CD4-positive, CD25-positive, alpha-beta regulatory T cell (primary cell): ENCODE results near the gene CCDC7. TPM values are rescaled to one million over a fixed set of nuclear protein-coding genes. Genes with fewer than 3 reads are reported as not detected.
"Not testable (repeated sequence)": the region's sequence is repeated elsewhere in the genome, so short reads cannot be mapped to it uniquely, and the experiment has no call there.

ENCODE experiments used
- ATAC-seq, 2 donors: fragments of 150-1000 bp; cut with Tn5 transposase; one replicate each; pipeline ENCODE4 v1.10.0; 2021; ENCODE audit warnings: low read depth in 2 of 2, moderate number of reproducible peaks in 2 of 2, moderate library complexity in 1 of 2
- DNase-seq, 3 donors: peaks; one replicate each; pipeline versions ENCODE4 v3.0.0 to v3.0.0-alpha.2; 2012 to 2022; ENCODE audit warnings: mixed read lengths in 1 of 3
- H3K27ac ChIP-seq: one replicate; pipeline ENCODE4 v1.7.0; 2013; ENCODE audit warnings: mild to moderate bottlenecking, low read length; ENCODE audit not compliant: insufficient read depth, poor library complexity, severe bottlenecking
- H3K27me3 ChIP-seq: one replicate; pipeline ENCODE4 v1.7.0; 2013; ENCODE audit warnings: low read length; ENCODE audit not compliant: control insufficient read depth, insufficient read depth
- H3K36me3 ChIP-seq: one replicate; pipeline ENCODE4 v1.7.0; 2013; ENCODE audit warnings: mild to moderate bottlenecking, low read length, moderate library complexity; ENCODE audit not compliant: control insufficient read depth, insufficient read depth
- H3K4me1 ChIP-seq: 2 replicates; pipeline ENCODE4 v1.7.0; 2013; ENCODE audit warnings: mild to moderate bottlenecking, low read length; ENCODE audit not compliant: insufficient read depth, control insufficient read depth, poor library complexity, severe bottlenecking
- H3K4me3 ChIP-seq: one replicate; pipeline ENCODE4 v1.7.0; 2013; ENCODE audit warnings: low read depth, mild to moderate bottlenecking, low read length, moderate library complexity
- H3K9me3 ChIP-seq, 2 experiments: 1 replicate in 1 of 2; 2 replicates in 1 of 2; pipeline ENCODE4 v1.7.0; 2013; ENCODE audit warnings: low read length in 2 of 2, mild to moderate bottlenecking in 1 of 2, moderate library complexity in 1 of 2; ENCODE audit not compliant: control insufficient read depth in 2 of 2
- H3K27ac Mint-ChIP-seq, 3 donors: one replicate each; pipeline ENCODE4 v1.8.0; 2020 to 2022; ENCODE audit warnings: mild to moderate bottlenecking in 3 of 3, mixed read lengths in 3 of 3, moderate library complexity in 2 of 3
- H3K27me3 Mint-ChIP-seq: one replicate; pipeline ENCODE4 v1.8.0; 2022; ENCODE audit warnings: mild to moderate bottlenecking, mixed read lengths
- H3K36me3 Mint-ChIP-seq: one replicate; pipeline ENCODE4 v1.8.0; 2020; ENCODE audit warnings: mixed read lengths
- H3K4me1 Mint-ChIP-seq, 4 donors: one replicate each; pipeline ENCODE4 v1.8.0; 2020 to 2022; ENCODE audit warnings: mixed read lengths in 4 of 4, mild to moderate bottlenecking in 1 of 4
- H3K4me3 Mint-ChIP-seq, 4 donors: one replicate each; pipeline ENCODE4 v1.8.0; 2020 to 2022; ENCODE audit warnings: mild to moderate bottlenecking in 4 of 4, mixed read lengths in 4 of 4, moderate library complexity in 3 of 4
- H3K9me3 Mint-ChIP-seq, 7 donors: one replicate each; pipeline ENCODE4 v1.8.0; 2020 to 2022; ENCODE audit warnings: mixed read lengths in 7 of 7, mild to moderate bottlenecking in 3 of 7, moderate library complexity in 2 of 7
- polyA plus RNA-seq, 4 donors: library from polyadenylated mRNA; unstranded; fragments of 300-500 nt; fragmentation: Illumina TruSeq; gene quantifications; one replicate each; pipeline ENCODE4 v1.2.3, GENCODE V29; 2021
- total RNA-seq: library from RNA; stranded (reverse); gene quantifications from one replicate; pipeline ENCODE4 v1.2.3, GENCODE V29; 2022

Gene CCDC7
- total and polyA plus RNA-seq, 5 donors from 2014 or later = 6.8 to 73.6 (median 29.9) TPM

DNA sequence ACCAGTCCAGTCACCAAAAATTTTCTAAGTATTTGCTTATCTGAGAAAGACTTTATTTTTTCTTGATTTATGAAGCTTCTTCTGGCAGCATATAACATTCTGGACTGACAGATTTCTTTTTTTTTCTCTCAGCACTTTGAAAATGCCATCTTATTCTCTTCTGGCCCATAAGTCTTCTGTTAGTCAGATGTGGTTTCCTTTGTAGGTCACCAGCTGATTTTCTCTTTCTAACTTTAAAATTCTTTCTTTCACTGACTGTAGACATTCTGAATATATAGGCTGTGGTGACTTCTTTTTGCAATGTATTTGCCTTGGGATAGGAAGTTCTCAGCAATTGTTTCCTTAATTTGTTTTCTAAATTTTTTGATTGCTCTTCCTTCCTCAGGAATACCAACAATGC is 172.5 kb downstream of the CCDC7 start:
- Mint-ChIP-seq H3K4me1 (peaks cover 0 to 16% (median 4%) of the 10 kb centered on the region in 4 donors), H3K4me3 (no peak overlapping the region), H3K27me3 (no peaks in the 10 kb centered on the region), H3K27ac (no peak overlapping the region), H3K9me3 (peaks cover 7 to 35% (median 16%) of the 10 kb centered on the region in 7 donors), H3K36me3 (peaks cover 55% of the 10 kb centered on the region)
- peaks cover 3% of the 10 kb centered on the region for H3K36me3 ChIP-seq
- H3K27me3 ChIP-seq = no peaks in the 10 kb centered on the region
- H3K4me3 ChIP-seq = no peak overlapping the region
- no peak overlapping the region for H3K27ac ChIP-seq
- ATAC-seq (no peak), DNase-seq (no peak)
- H3K9me3 ChIP-seq = peaks cover 0 to 6% of the 10 kb centered on the region in 2 experiments
- H3K4me1 ChIP-seq = no peaks in the 10 kb centered on the region

DNA sequence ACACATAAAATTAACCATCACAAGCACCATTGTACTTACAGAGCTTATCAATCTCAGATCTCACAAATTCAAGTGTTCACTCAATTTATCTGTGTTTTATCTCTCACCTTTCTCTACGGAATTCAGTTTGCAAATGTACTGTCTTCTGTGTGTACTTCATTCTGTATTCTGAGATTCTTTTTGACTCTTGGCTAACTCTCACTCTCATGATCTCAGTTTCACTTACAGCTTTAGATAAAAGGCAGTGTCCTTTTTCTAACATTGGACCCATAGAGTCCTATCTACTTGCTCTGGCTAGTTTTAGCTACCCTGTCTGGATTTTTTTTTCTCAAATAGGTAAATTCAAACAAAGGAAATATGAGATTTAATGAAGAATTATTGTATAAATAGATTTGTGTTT is 176.0 kb downstream of the CCDC7 start:
- DNase-seq (no peak), ATAC-seq (no peak)
- H3K36me3 Mint-ChIP-seq = peaks cover 53% of the 10 kb centered on the region
- no peaks in the 10 kb centered on the region for H3K27me3 Mint-ChIP-seq
- peaks cover 3% of the 10 kb centered on the region for H3K36me3 ChIP-seq
- no peaks in the 10 kb centered on the region for H3K4me1 ChIP-seq
- peaks cover 3 to 9% (median 5%) of the 10 kb centered on the region in 7 donors for H3K9me3 Mint-ChIP-seq
- peak overlapping the region in 1 of 3 donors; percentile 21 for H3K27ac Mint-ChIP-seq
- peaks cover 0 to 6% of the 10 kb centered on the region in 2 experiments for H3K9me3 ChIP-seq
- peaks cover 0 to 10% (median 3%) of the 10 kb centered on the region in 4 donors for H3K4me1 Mint-ChIP-seq
- H3K27me3 ChIP-seq = no peaks in the 10 kb centered on the region
- no peak overlapping the region for H3K27ac ChIP-seq
- no peak overlapping the region for H3K4me3 Mint-ChIP-seq
- no peak overlapping the region for H3K4me3 ChIP-seq

DNA sequence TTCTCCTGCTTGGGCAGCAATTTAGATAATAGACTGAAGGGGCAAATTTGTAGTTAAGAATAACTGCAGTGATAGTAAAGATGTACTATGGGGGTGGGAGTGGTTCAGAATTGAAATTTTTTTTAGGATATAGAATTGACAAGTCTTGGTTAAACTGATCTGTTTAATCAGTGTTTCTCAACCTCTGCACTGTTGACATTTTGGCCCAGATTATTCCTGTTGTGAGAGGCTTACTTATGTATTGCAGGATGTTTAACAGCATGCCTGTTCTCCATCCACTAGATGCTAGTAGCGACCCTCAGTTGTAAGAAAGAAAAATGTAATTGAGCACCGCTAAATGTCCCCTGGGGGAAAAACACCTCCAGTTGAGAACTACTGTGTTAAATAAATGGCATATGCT is 176.5 kb downstream of the CCDC7 start:
- Mint-ChIP-seq H3K4me1 (peaks cover 0 to 12% (median 3%) of the 10 kb centered on the region in 4 donors), H3K36me3 (peaks cover 56% of the 10 kb centered on the region), H3K27ac (no peak overlapping the region), H3K27me3 (no peaks in the 10 kb centered on the region), H3K4me3 (no peak overlapping the region), H3K9me3 (peaks cover 3 to 11% (median 5%) of the 10 kb centered on the region in 7 donors)
- Histone ChIP-seq H3K36me3 (peaks cover 3% of the 10 kb centered on the region), H3K4me1 (no peaks in the 10 kb centered on the region), H3K27ac (no peak overlapping the region), H3K27me3 (no peaks in the 10 kb centered on the region), H3K9me3 (peaks cover 0 to 6% of the 10 kb centered on the region in 2 experiments), H3K4me3 (no peak overlapping the region)
- ATAC-seq (no peak), DNase-seq (no peak)

DNA sequence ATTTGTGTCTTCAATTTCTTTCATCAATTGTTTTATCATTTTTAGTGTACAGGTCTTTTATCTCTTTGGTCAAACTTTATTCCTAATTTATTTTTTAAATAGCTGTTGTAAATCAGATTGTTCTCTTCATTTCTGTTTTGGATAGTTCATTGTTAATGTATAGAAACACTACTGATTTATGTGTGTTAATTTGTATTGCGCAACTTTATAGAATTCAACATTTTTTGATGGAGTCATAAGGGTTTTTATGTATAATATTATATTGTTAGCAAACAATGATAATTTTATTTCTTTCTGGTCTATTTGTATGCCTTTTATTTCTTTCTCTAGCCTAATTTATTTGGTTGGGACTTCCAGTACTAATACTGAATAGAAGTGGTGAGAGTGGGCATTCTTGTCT is 181.2 kb downstream of the CCDC7 start:
- ATAC-seq (no peak), DNase-seq (no peak)
- Histone ChIP-seq H3K27ac (no peak overlapping the region), H3K4me3 (no peak overlapping the region), H3K4me1 (no peaks in the 10 kb centered on the region), H3K9me3 (no peaks in the 10 kb centered on the region), H3K36me3 (no peaks in the 10 kb centered on the region), H3K27me3 (no peaks in the 10 kb centered on the region)
- Mint-ChIP-seq H3K36me3 (peaks cover 37% of the 10 kb centered on the region), H3K4me1 (peaks cover 0 to 16% (median 2%) of the 10 kb centered on the region in 4 donors), H3K9me3 (peaks cover 0 to 12% (median 1%) of the 10 kb centered on the region in 7 donors), H3K27me3 (no peaks in the 10 kb centered on the region), H3K27ac (no peak overlapping the region), H3K4me3 (no peak overlapping the region)

DNA sequence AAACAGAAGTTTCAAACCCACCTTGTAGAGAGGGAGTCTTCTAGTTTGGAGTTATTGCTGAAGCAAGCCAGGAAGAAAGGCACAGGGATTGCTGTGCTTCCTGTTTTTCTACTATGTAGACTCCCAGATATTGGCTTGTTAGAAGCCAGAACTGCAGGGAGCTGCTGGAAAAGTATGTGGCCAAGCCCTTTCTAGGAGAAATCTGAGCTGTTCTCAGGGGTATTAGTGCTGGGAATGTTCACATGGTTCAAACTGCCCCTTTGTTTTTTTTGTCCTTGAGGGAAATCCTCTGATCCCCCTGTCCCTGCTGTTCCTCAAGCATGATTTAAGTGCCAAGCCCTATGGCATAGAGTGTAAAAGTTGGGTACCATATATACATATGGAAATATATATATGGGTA is 184.0 kb downstream of the CCDC7 start:
- Histone ChIP-seq H3K9me3 (no peaks in the 10 kb centered on the region), H3K4me1 (no peaks in the 10 kb centered on the region), H3K27ac (no peak overlapping the region), H3K36me3 (peaks cover 2% of the 10 kb centered on the region), H3K4me3 (no peak overlapping the region), H3K27me3 (no peaks in the 10 kb centered on the region)
- ATAC-seq (no peak), DNase-seq (no peak)
- H3K27me3 Mint-ChIP-seq = no peaks in the 10 kb centered on the region
- H3K9me3 Mint-ChIP-seq = peaks cover 0 to 6% (median 0%) of the 10 kb centered on the region in 7 donors
- H3K4me3 Mint-ChIP-seq = no peak overlapping the region
- peaks cover 24% of the 10 kb centered on the region for H3K36me3 Mint-ChIP-seq
- peaks cover 0 to 11% (median 3%) of the 10 kb centered on the region in 4 donors for H3K4me1 Mint-ChIP-seq
- no peak overlapping the region for H3K27ac Mint-ChIP-seq

DNA sequence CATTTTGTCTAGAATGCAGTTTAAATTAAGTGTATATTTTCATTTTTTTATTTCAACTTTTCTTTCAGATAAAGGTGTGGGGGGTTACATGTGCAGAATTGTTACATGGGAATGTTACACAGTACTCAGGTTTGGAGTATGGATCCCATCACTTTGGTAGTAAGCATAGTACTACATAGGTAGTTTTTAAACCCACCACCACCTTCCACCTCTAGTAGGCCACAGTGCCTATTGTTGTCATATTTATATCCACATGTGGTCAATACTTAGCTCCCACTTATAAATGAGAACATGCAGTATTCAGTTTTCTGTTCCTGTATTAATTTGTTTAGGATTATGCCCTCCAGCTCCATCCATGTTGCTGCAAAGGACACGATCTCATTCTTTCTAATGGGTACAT is 200.6 kb downstream of the CCDC7 start:
- H3K4me1 ChIP-seq = peaks cover 4% of the 10 kb centered on the region
- H3K27ac ChIP-seq = no peak overlapping the region
- DNase-seq (no peak), ATAC-seq (no peak)
- Mint-ChIP-seq H3K4me1 (peaks cover 11 to 16% (median 13%) of the 10 kb centered on the region in 4 donors), H3K27me3 (no peaks in the 10 kb centered on the region), H3K9me3 (peaks cover 6 to 15% (median 10%) of the 10 kb centered on the region in 7 donors), H3K36me3 (peaks cover 51% of the 10 kb centered on the region), H3K27ac (no peak overlapping the region), H3K4me3 (no peak overlapping the region)
- H3K9me3 ChIP-seq = peaks cover 6 to 12% of the 10 kb centered on the region in 2 experiments
- H3K27me3 ChIP-seq = no peaks in the 10 kb centered on the region
- no peak overlapping the region for H3K4me3 ChIP-seq
- peaks cover 2% of the 10 kb centered on the region for H3K36me3 ChIP-seq

DNA sequence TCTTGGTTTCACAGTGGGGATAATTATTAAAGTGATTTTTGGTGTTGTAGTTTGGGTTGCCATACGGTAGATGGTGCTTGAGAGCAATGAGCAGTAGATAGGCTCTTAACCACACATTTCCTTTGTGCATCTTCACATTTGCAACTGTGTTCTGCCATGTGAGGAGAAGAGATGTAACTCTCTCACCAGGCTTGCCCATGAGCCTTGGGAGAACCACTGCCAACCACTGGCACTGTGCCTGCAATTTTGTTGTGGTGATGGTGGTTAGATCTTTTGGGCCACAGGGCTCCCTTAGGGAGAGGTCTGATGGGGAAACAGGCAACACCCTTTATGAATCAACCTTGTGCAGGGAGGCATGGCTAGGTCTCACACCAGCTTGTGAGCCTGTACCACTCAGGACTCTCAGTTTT is 204.3 kb downstream of the CCDC7 start:
- Histone ChIP-seq H3K27me3 (no peaks in the 10 kb centered on the region), H3K4me3 (no peak overlapping the region), H3K9me3 (peaks cover 28 to 36% of the 10 kb centered on the region in 2 experiments), H3K36me3 (peaks cover 7% of the 10 kb centered on the region), H3K4me1 (peaks cover 4% of the 10 kb centered on the region), H3K27ac (no peak overlapping the region)
- Mint-ChIP-seq H3K4me3 (no peak overlapping the region), H3K27ac (peak overlapping the region in 1 of 3 donors; percentile 22), H3K9me3 (peaks cover 4 to 31% (median 17%) of the 10 kb centered on the region in 7 donors), H3K27me3 (no peaks in the 10 kb centered on the region), H3K36me3 (peaks cover 59% of the 10 kb centered on the region), H3K4me1 (peaks cover 9 to 23% (median 17%) of the 10 kb centered on the region in 4 donors)
- DNase-seq (peak in 1 of 3 donors; percentile 17), ATAC-seq (peak in 1 of 2 donors; percentile 40)

DNA sequence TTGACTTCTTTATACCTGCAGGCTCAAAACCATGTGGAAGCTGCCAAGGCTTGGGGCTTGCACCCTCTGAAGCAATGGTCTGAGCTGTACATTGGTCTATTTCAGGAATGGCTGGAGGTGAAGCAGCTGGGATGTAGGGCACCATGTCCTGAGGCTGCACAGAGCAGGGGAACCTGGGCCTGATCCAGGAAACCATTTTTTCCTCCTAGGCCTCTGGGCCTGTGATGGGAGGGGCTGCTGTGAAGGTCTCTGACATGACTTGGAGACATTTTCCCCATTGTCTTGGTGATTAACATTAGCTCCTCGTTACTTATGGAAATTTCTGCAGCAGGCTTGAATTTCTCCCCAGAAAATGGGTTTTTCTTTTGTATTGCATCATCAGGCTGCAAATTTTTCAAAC is 211.5 kb downstream of the CCDC7 start:
- H3K4me3 Mint-ChIP-seq, H3K4me1 ChIP-seq, H3K4me1 Mint-ChIP-seq, H3K27ac ChIP-seq, H3K27me3 ChIP-seq, H3K4me3 ChIP-seq, DNase-seq, H3K27ac Mint-ChIP-seq, ATAC-seq, H3K27me3 Mint-ChIP-seq: not testable (repeated sequence)
- peaks cover 20% of the 10 kb centered on the region for H3K36me3 ChIP-seq
- peaks cover under 1 to 55% (median 18%) of the 10 kb centered on the region in 7 donors for H3K9me3 Mint-ChIP-seq
- peaks cover 52% of the 10 kb centered on the region for H3K36me3 Mint-ChIP-seq
- H3K9me3 ChIP-seq = peaks cover 30 to 53% of the 10 kb centered on the region in 2 experiments
